Aorta (tissue), 5 donors: Measurements from ENCODE around the gene SNIP1. TPM values are rescaled to one million over a fixed set of nuclear protein-coding genes. Genes with fewer than 3 reads are reported as not detected.

Experiments used
- ATAC-seq: fragments of 200-7000 bp; cut with Tn5 transposase; one replicate; pipeline ENCODE4 v1.9.1; 2022; ENCODE audit warnings: moderate library complexity; ENCODE audit not compliant: low FRiP score
- DNase-seq, 2 donors: peaks; one replicate each; pipeline ENCODE4 v3.0.0-alpha.2; 2020
- H3K27ac ChIP-seq, 2 donors: one replicate each; pipeline ENCODE4 v1.5.1; 2013; ENCODE audit warnings: low read length in 2 of 2, mild to moderate bottlenecking in 2 of 2, moderate library complexity in 2 of 2, control low read depth in 1 of 2, inconsistent platforms in 1 of 2, low read depth in 1 of 2
- H3K27me3 ChIP-seq, 2 donors: one replicate each; pipeline ENCODE4 v1.6.1; 2013; ENCODE audit warnings: control low read depth in 1 of 2, low read length in 1 of 2, mild to moderate bottlenecking in 1 of 2, moderate library complexity in 1 of 2; ENCODE audit not compliant: insufficient read depth in 2 of 2, control insufficient read depth in 1 of 2
- H3K36me3 ChIP-seq, 2 donors: one replicate each; pipeline ENCODE4 v1.6.1; 2013; ENCODE audit warnings: control low read depth in 1 of 2, low read length in 1 of 2, mild to moderate bottlenecking in 1 of 2; ENCODE audit not compliant: insufficient read depth in 2 of 2, control insufficient read depth in 1 of 2
- H3K4me1 ChIP-seq, 2 donors: one replicate each; pipeline ENCODE4 v1.6.1; 2013; ENCODE audit warnings: low read length in 2 of 2, control low read depth in 1 of 2, mild to moderate bottlenecking in 1 of 2, moderate library complexity in 1 of 2; ENCODE audit not compliant: insufficient read depth in 2 of 2, control insufficient read depth in 1 of 2
- H3K4me3 ChIP-seq, 2 donors: one replicate each; pipeline ENCODE4 v1.5.1; 2013; ENCODE audit warnings: low read length in 2 of 2, control low read depth in 1 of 2, mild to moderate bottlenecking in 1 of 2
- H3K9me3 ChIP-seq: one replicate; pipeline ENCODE4 v1.6.1; 2013; ENCODE audit warnings: mild to moderate bottlenecking, low read length; ENCODE audit not compliant: control insufficient read depth
- WGBS, 2 donors: extraction: QIAGEN DNeasy Blood & Tissue Kit; methylation state at CpG; one replicate each; pipeline ENCODE4 v1.1.7; 2013; 5-methylcytosine and 5-hydroxymethylcytosine counted together
- intact Hi-C, 2 donors: fragments of 100-400 bp; cut with DNase I; formaldehyde crosslinking; loops; one replicate each; pipeline versions ENCODE4 v1.14.2 to v1.15.0; 2022
- long read RNA-seq, 2 donors: library from polyadenylated mRNA; unstranded; transcript quantifications; one replicate each; pipeline ENCODE4 v2.0.0, GENCODE V29; 2020 to 2021
- polyA plus RNA-seq, 2 donors: library from polyadenylated mRNA; stranded (reverse); fragments of 200-250 nt; gene quantifications; one replicate each; pipeline ENCODE4 v1.2.3, GENCODE V29; 2013
- total RNA-seq, 2 donors: library from RNA; stranded (reverse); fragmentation: NEBNext Ultra II Directional; extraction: Animal tissue kit (Norgen Biotek cat#: 25700); gene quantifications; one replicate each; pipeline ENCODE4 v1.2.1, GENCODE V29; 2021
- donor health status: healthy with polysubstance abuse.
- donor health status: Bipolar disorder and iron deficiency.
- donor health status: DM: no; HTN: no; CAD: no.
- donor health status: DM: no; HTN: no; CAD: no.
- donor health status: DM: yes; HTN: yes; CAD: no.

Gene SNIP1, protein sequence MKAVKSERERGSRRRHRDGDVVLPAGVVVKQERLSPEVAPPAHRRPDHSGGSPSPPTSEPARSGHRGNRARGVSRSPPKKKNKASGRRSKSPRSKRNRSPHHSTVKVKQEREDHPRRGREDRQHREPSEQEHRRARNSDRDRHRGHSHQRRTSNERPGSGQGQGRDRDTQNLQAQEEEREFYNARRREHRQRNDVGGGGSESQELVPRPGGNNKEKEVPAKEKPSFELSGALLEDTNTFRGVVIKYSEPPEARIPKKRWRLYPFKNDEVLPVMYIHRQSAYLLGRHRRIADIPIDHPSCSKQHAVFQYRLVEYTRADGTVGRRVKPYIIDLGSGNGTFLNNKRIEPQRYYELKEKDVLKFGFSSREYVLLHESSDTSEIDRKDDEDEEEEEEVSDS
- total RNA-seq = 10 to 100 TPM; 16.0 to 20.3 TPM
- polyA plus RNA-seq = 1 to 10 TPM; 4.8 to 6.1 TPM
- long read RNA-seq, donor 1, full-length matches to known transcripts = 1 of 2 reads
- long read RNA-seq, donor 1, partial matches to known transcripts = 0 of 2 reads
- long read RNA-seq, donor 1, other reads (novel, unspliced or antisense) = 1 of 2 reads
- long read RNA-seq, donor 2, full-length matches to known transcripts = 1 of 1 reads
- long read RNA-seq, donor 2, partial matches to known transcripts = 0 of 1 reads
- long read RNA-seq, donor 2, other reads (novel, unspliced or antisense) = 0 of 1 reads

DNA sequence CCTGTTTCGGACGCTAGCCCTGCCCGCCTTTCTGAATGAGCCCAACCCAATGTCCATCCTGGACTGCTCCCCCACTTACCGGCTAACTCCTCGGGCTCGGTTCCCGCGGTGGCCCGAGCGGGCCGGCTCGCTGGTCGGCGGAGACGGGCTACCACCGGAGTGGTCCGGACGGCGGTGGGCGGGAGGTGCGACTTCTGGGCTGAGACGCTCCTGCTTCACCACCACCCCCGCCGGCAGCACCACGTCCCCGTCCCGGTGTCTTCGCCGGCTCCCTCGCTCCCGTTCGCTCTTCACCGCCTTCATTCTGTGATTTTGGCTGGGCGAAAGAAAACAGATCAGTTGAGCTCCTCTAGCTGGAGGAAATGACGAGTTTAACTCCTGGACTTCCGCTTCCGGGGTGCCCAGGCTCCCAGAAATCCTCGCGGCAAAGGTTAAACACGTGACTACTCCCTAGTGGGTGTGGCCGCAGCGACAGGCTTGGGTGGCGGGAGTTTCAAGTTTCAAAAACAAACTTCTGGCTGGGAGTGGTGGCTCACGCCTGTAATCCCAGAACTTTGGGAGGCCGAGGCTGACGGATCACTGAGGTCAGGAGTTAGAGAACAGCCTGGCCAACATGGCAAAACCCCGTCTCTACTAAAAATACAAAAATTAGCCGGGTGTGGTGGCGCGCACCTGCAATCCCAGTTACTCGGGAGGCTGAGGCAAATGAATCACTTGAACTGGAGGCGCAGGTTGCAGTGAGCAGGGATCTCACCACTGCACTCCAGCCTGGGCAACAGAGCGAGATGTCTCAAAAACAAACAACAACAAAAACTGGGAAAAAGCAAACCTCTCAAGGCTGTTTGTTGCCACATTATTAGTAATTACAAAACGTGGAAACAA is at the start of gene SNIP1:
TSS of gene SNIP1 (minus strand) at position 367 of the 882 bp plus-strand sequence. CDS start at position 303, 64 bp downstream.
- intact Hi-C loops = loop anchor here in 1 of 2 donors (10.0 kb wide), 1 partner anchor 79 kb away; the partner anchor contains the start of gene ZC3H12A
- Histone ChIP-seq H3K27ac (peak within 1 kb of the TSS in 1 of 2 donors; percentile 45), H3K27me3 (no peaks in the 10 kb centered on the region), H3K9me3 (no peaks in the 10 kb centered on the region), H3K4me3 (peak within 1 kb of the TSS; percentile 24 to 98), H3K4me1 (peaks cover 0 to 3% of the 10 kb centered on the region in 2 donors), H3K36me3 (no peaks in the 10 kb centered on the region)
- WGBS, 2 donors = 13 to 16% methylated on average over 49 to 54 of the region's 54 CpGs
- ATAC-seq = peak; percentile 95
- peak; percentile 94 to 95 for DNase-seq

DNA sequence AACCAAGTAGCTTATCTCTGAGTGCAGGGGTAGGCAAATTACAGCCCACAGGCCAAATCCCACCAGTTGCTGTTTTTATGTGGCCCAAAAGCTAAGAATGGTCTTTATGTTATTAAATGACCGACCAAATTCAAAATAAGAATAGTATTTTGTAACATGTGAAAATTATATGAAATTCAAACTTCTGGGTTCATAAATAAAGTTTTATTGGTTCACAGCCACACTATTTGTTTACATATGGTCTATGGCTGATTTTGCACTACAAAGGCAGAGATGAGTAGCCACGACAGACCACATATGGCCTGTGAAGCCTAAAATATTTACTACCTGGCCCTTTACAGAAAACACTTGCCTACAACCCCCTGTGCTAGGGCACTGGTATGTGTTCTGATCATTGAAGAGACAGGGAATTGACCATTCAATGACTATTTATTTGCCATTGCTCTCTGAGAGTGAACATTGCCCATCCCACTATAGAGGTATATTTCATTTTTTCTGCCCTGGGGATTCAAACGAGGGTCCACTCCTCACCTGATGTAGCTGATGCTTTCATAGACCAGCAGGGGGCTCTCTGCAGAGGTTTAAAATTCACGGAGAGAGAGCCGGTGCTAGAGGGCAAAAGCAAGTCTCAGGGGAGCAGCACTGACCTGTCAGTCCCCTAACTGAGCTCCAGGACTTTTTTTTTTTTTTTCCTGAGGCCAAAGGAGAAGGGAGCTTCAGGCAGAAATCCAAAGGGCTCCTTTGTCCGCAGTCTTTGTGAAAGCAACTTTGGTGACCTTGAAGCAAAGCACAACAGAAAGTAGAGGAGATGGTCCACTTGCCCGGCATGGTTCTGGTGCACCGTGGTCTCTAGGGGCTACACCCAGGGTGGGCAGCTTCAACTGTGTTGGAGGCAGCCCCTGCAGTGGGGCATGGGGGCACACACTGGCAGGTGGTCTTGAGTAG is 48.9 kb upstream of the SNIP1 start:
- H3K27ac ChIP-seq = no peak overlapping the region
- 39 to 41% methylated on average over 8 of the region's 8 CpGs for WGBS, 2 donors
- intact Hi-C loops = loop anchor here (5.0 kb wide), 1 partner anchor 79 kb away; no protein-coding TSS in a partner anchor
- H3K4me1 ChIP-seq = no peaks in the 10 kb centered on the region
- no peaks in the 10 kb centered on the region for H3K36me3 ChIP-seq
- ATAC-seq (no peak), DNase-seq (no peak)
- H3K27me3 ChIP-seq = no peaks in the 10 kb centered on the region
- H3K9me3 ChIP-seq = no peaks in the 10 kb centered on the region
- no peak overlapping the region for H3K4me3 ChIP-seq

DNA sequence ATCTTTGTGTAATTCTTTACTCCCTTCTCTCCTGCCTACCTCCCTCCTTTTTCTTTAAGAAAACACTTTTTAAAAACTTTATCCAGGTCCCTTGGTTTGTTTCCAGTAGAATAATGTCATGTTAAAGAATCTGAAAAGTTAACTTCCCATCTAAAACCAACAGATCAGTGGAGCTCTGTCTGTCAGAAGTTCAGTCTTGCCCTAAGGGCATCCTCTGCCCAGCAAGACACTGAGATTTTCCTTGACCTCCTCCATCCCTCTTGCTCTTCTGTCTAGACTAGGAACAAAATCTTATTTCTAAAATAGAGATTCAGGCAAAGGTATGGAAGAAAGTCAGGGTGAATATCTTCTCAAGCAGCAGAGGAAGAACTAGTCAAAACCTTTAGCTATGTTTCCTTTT is 47.3 kb upstream of the SNIP1 start:
- no peak overlapping the region for H3K4me3 ChIP-seq
- no peaks in the 10 kb centered on the region for H3K9me3 ChIP-seq
- H3K4me1 ChIP-seq = no peaks in the 10 kb centered on the region
- ATAC-seq (no peak), DNase-seq (no peak)
- H3K27ac ChIP-seq = no peak overlapping the region
- intact Hi-C loops = loop anchor here (5.0 kb wide), 1 partner anchor 81 kb away; no protein-coding TSS in a partner anchor
- no peaks in the 10 kb centered on the region for H3K27me3 ChIP-seq
- H3K36me3 ChIP-seq = no peaks in the 10 kb centered on the region

DNA sequence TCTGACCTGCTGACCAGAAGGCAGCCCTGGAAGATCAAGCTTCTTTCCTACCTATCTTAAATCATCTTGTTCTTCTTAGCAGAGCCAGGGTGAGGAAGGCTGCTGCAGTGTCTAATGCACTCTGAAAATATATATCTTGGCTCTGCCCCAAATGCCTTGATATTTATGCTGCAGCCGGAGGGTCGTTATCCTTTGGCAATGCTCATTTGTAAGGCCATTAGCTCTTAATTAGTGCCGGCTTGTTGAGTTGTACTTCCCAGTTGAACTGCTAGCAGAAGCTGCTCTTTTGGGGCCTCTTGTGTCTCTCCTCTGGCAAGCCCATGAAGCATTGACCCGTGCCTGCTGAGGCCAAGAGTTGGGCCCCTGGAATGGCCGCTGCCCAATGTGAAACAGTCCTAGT is 45.8 kb upstream of the SNIP1 start:
- 67% methylated on average over 5 of the region's 5 CpGs for WGBS, 2 donors
- intact Hi-C loops = loop anchor here (5.0 to 10.0 kb wide), 5 partner anchors 82 to 415 kb away; partner anchors contain the start of genes CDCA8 (in 1 of the 2), MEAF6 (in 1 of the 2), MTF1 (in 1 of the 2) and UTP11 (in 1 of the 2)
- no peaks in the 10 kb centered on the region for H3K9me3 ChIP-seq
- ATAC-seq = no peak
- no peaks in the 10 kb centered on the region for H3K27me3 ChIP-seq
- no peak for DNase-seq
- no peak overlapping the region for H3K4me3 ChIP-seq
- H3K27ac ChIP-seq = no peak overlapping the region
- no peaks in the 10 kb centered on the region for H3K4me1 ChIP-seq
- H3K36me3 ChIP-seq = no peaks in the 10 kb centered on the region

DNA sequence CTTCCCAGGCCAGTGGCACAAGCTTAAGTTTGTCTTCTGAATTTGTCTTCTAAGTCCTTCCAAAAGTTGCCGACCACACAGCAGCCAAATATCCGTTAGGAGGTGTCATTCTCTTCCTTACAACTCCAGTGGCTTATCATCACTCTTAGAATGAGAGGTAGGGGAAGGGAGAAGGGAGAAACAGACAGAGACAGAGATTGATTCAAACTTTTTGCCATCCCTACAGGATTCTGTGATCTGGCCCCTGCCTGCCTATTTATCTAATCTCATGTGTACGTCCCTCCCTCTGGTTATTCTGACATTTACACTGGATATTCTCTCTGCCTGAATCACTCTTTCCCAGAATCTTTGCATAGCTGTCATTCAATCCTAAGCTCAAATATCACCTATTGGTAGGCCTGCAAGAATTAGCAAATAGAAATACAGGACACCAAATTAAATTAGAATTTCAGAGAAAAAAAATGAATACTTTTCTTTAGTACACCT is 42.1 kb upstream of the SNIP1 start:
- WGBS, 2 donors = 0% methylated on average over 3 of the region's 3 CpGs
- intact Hi-C loops = loop anchor here in 1 of 2 donors (5.0 to 10.0 kb wide), 4 partner anchors 84 to 419 kb away; partner anchors contain the start of genes CDCA8, MEAF6, MTF1 and UTP11
- no peaks in the 10 kb centered on the region for H3K9me3 ChIP-seq
- peak overlapping the region; percentile 12 to 39 for H3K4me3 ChIP-seq
- peaks cover under 1 to 2% of the 10 kb centered on the region in 2 donors for H3K36me3 ChIP-seq
- ATAC-seq (no peak), DNase-seq (no peak)
- no peaks in the 10 kb centered on the region for H3K27me3 ChIP-seq
- peak overlapping the region in 1 of 2 donors; percentile 30 for H3K27ac ChIP-seq
- no peaks in the 10 kb centered on the region for H3K4me1 ChIP-seq

DNA sequence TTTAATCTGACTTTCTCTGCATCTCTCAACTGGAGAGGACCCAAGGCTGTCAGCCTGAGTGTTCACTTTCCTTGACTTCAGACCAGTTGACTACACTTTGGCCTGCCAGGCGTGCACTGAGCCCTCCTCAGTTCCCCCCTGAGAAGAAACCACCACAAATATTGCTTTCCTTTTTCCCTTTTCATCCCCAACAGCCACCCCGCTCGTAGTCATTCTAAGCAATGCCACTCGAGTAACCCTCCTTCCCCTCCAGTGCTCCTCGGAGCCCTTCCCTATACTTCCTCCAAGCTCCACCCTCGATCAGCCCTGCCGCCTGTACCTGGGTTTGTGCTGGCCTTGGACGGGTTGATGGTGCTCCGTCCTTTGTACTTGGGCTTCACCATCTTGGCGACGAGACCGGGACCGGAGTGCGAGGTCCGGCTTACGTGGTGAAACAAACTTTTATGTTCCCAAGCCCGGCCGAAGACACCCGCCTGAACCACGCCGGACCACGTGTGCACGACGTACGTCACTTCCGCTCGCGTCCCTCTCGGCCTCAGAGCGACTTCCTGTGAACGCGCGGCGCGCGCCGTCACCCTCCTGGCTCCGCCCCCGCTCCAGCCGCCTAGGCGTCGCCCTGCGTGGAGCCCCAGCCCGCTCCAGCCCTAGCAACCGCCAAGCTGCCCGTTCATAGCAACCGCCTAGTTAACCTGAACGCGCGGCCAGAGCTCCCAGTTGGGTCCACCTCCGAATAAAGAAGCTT is 41.5 kb upstream of the SNIP1 start, which contains the start of gene GNL2:
TSS of gene GNL2 (minus strand) at position 498 of the 742 bp plus-strand sequence. CDS start at position 383, 115 bp downstream.
- peak within 1 kb of the TSS; percentile 48 to 52 for H3K4me3 ChIP-seq
- 0 to 1% methylated on average over 50 to 51 of the region's 51 CpGs for WGBS, 2 donors
- H3K27ac ChIP-seq = peak within 1 kb of the TSS in 1 of 2 donors; percentile 43
- DNase-seq (peak; percentile 99 to 100), ATAC-seq (peak; percentile 100)
- H3K4me1 ChIP-seq = no peaks in the 10 kb centered on the region
- H3K27me3 ChIP-seq = no peaks in the 10 kb centered on the region
- intact Hi-C loops = loop anchor here in 1 of 2 donors (5.0 to 10.0 kb wide), 4 partner anchors 83 to 419 kb away; partner anchors contain the start of genes CDCA8, MEAF6, MTF1 and UTP11
- no peaks in the 10 kb centered on the region for H3K9me3 ChIP-seq
- H3K36me3 ChIP-seq = peaks cover 2 to 5% of the 10 kb centered on the region in 2 donors

DNA sequence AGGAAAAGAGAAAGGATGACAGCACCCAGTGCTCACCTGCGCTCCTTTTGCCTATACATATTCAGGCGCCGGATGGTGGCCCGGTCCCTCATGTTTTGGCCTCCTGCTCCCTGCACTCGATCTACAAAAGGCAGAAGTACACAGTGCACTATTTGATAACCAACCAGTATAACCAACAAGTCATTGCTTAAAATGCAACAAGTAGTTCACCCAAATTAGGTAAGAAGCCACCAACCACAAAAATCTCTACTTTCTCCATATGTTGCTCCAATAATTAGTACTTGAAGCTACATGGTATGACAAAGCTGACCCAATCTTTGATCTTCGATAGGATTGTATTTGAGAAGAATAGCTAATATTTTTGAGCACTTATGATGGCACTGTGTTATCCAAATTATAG is 39.6 kb upstream of the SNIP1 start:
- no peaks in the 10 kb centered on the region for H3K9me3 ChIP-seq
- 94% methylated on average over 6 of the region's 6 CpGs for WGBS, 2 donors
- no peak for ATAC-seq

More for the DNA sequence above, 39.6 kb upstream of the SNIP1 start:
- intact Hi-C loops = loop anchor here in 1 of 2 donors (5.0 to 10.0 kb wide), 2 partner anchors 36 to 421 kb away; partner anchors contain the start of genes DNALI1 and UTP11
- H3K4me3 ChIP-seq = no peak overlapping the region
- H3K36me3 ChIP-seq = peaks cover 2 to 5% of the 10 kb centered on the region in 2 donors
- no peaks in the 10 kb centered on the region for H3K27me3 ChIP-seq
- DNase-seq = no peak
- no peak overlapping the region for H3K27ac ChIP-seq
- no peaks in the 10 kb centered on the region for H3K4me1 ChIP-seq
